Neural crest cell (in vitro differentiated cells): ENCODE data around the gene GFRA1. TPM values are rescaled to one million over a fixed set of nuclear protein-coding genes. Genes with fewer than 3 reads are reported as not detected.

Experiments
- DNase-seq: peaks from one replicate; pipeline ENCODE4 v3.0.0; 2021; ENCODE audit warnings: low read depth, mixed read lengths, low spot score
- H3K27ac Mint-ChIP-seq: one replicate; pipeline ENCODE4 v1.8.0; 2021; ENCODE audit warnings: mild to moderate bottlenecking, mixed read lengths; ENCODE audit not compliant: unreplicated experiment
- H3K27me3 Mint-ChIP-seq: 2 replicates; pipeline ENCODE4 v1.8.0; 2021; ENCODE audit warnings: low read depth, mild to moderate bottlenecking, mixed read lengths
- H3K36me3 Mint-ChIP-seq: 2 replicates; pipeline ENCODE4 v1.8.0; 2021; ENCODE audit warnings: low read depth, mild to moderate bottlenecking, mixed read lengths
- H3K4me1 Mint-ChIP-seq: 2 replicates; pipeline ENCODE4 v1.8.0; 2021; ENCODE audit warnings: mixed read lengths
- H3K4me3 Mint-ChIP-seq: one replicate; pipeline ENCODE4 v1.8.0; 2021; ENCODE audit warnings: mild to moderate bottlenecking, mixed read lengths
- H3K9me3 Mint-ChIP-seq: 2 replicates; pipeline ENCODE4 v1.8.0; 2021; ENCODE audit warnings: mixed read lengths
- total RNA-seq: library from RNA; stranded (reverse); gene quantifications from 2 replicates; pipeline ENCODE4 v1.2.1, GENCODE V29; 2021
- TF ChIP-seq, protein P1 (sequence below): fragments of 200-600 bp; sonication (generic); conservative IDR thresholded peaks from 2 replicates; pipeline ENCODE4 v1.5.0; 2021; ENCODE audit warnings: antibody characterized with exemption, mild to moderate bottlenecking

GFRA1 gene
- total RNA-seq, 1 donor from 2014 or later: 72.4 TPM

DNA sequence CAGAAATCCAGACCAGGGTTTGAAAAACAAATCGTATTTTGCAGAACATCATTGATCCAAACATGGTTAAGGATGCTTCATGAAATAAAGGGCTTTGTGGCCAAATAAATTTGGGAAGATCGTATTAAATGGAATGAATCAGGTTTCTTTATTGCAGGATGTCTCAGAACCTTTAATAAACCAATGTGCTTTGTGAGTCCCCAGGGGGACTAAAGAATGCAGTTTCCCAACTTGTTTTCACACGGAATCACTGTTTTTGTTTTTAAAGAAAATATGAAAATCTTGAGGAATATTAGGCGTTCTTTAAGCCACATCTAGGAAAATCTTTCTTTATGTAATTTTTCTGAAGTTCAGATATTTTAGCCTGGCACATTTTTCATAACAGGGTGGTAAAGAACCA is 34.4 kb upstream of the GFRA1 start:
- Mint-ChIP-seq H3K36me3 (no peaks in the 10 kb centered on the region), H3K4me3 (no peak overlapping the region), H3K4me1 (no peaks in the 10 kb centered on the region), H3K27me3 (no peaks in the 10 kb centered on the region), H3K9me3 (no peaks in the 10 kb centered on the region), H3K27ac (no peak overlapping the region)
- TF ChIP-seq, protein P1, sequence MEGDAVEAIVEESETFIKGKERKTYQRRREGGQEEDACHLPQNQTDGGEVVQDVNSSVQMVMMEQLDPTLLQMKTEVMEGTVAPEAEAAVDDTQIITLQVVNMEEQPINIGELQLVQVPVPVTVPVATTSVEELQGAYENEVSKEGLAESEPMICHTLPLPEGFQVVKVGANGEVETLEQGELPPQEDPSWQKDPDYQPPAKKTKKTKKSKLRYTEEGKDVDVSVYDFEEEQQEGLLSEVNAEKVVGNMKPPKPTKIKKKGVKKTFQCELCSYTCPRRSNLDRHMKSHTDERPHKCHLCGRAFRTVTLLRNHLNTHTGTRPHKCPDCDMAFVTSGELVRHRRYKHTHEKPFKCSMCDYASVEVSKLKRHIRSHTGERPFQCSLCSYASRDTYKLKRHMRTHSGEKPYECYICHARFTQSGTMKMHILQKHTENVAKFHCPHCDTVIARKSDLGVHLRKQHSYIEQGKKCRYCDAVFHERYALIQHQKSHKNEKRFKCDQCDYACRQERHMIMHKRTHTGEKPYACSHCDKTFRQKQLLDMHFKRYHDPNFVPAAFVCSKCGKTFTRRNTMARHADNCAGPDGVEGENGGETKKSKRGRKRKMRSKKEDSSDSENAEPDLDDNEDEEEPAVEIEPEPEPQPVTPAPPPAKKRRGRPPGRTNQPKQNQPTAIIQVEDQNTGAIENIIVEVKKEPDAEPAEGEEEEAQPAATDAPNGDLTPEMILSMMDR: no peak
- DNase-seq: no peak

DNA sequence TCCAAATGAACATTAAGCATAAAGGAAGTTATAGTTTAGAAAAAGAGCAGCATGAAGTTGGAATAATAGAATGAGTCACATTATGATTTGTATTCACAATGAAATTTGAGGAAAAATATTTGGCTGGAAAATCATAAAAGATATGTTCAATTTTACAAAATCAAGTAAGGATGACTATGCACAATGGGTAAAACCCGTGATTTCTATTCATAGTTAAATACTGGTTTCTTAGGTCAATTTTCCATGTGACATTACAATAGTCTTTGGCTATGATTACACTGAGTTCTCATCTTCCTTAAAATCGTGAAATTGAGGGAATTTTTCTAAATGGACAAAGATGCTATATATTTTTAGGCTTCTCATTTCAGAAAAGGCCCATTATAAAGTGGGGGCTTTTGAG is 33.8 kb upstream of the GFRA1 start:
- Mint-ChIP-seq H3K27me3 (no peaks in the 10 kb centered on the region), H3K4me1 (no peaks in the 10 kb centered on the region), H3K9me3 (no peaks in the 10 kb centered on the region), H3K4me3 (no peak overlapping the region), H3K27ac (no peak overlapping the region), H3K36me3 (no peaks in the 10 kb centered on the region)
- TF ChIP-seq, protein P1: no peak
- no peak for DNase-seq

DNA sequence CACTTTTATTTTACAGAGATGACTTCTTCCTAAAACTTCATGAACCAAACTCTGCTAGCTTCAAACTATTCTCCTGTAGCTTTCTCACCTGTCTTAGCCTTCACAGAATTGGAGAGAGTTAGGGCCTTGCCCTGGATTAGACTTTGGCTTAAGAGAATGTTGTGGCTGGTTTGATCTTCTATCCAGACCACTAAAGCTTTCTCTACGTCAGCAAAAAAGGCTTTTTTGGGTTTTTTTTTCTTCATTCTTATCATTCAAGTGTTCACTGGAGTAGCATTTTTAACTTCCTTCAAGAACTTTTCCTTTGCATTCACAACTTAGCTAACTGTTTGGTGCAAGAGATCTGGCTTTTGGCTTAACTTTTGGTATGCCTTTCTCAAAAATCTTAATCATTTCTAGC is 31.9 kb upstream of the GFRA1 start:
- no peak overlapping the region for H3K4me3 Mint-ChIP-seq

DNA sequence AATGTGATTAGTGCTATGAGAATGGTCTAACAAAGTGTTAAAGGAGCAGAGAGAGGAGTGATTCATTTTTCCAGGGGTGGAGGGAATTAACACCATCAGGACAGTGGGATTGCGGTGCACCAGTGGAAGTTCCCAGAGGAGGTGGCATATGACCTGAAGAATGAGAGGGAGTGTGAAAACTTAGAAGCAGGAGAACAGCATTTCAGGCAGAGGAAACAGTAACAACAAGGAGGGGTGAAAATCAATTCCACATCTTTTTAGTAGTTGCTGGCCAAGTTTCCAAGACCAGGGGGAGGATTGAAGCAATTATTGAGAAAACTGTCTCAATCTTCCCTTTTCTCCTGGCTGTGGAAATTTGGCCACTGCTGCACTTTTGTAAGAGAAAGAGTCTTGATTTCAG is 27.5 kb upstream of the GFRA1 start:
- Mint-ChIP-seq H3K4me1 (no peaks in the 10 kb centered on the region), H3K27me3 (no peaks in the 10 kb centered on the region), H3K4me3 (no peak overlapping the region), H3K27ac (no peak overlapping the region), H3K9me3 (no peaks in the 10 kb centered on the region), H3K36me3 (no peaks in the 10 kb centered on the region)
- no peak for DNase-seq
- TF ChIP-seq, protein P1: no peak

More for the DNA sequence above, 31.9 kb upstream of the GFRA1 start:
- no peak overlapping the region for H3K27ac Mint-ChIP-seq
- H3K4me1 Mint-ChIP-seq: no peaks in the 10 kb centered on the region
- DNase-seq: no peak
- no peaks in the 10 kb centered on the region for H3K9me3 Mint-ChIP-seq
- TF ChIP-seq, protein P1: no peak
- no peaks in the 10 kb centered on the region for H3K36me3 Mint-ChIP-seq
- no peaks in the 10 kb centered on the region for H3K27me3 Mint-ChIP-seq

DNA sequence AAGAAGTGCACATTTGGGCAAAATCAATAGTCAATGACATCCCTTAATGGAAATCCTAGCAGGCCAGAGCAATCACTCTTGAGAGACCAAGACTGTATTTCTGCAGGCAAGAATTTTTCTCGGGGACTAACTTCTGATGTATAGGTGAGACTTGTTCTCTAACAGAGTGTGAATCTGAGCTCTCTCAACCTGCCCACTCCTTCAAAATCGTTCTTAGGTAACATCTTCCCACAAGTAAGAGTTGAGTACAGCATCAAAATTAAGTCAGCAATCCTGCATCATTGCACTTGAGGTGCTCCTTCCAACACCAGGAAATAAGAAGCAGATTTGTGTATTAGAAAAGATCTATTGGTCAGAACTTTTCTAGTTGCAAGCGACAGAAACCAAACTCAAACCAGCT is 25.6 kb upstream of the GFRA1 start:
- no peak for DNase-seq
- Mint-ChIP-seq H3K4me3 (no peak overlapping the region), H3K9me3 (no peaks in the 10 kb centered on the region), H3K27ac (no peak overlapping the region), H3K4me1 (no peaks in the 10 kb centered on the region), H3K36me3 (no peaks in the 10 kb centered on the region), H3K27me3 (no peaks in the 10 kb centered on the region)
- TF ChIP-seq, protein P1: no peak

DNA sequence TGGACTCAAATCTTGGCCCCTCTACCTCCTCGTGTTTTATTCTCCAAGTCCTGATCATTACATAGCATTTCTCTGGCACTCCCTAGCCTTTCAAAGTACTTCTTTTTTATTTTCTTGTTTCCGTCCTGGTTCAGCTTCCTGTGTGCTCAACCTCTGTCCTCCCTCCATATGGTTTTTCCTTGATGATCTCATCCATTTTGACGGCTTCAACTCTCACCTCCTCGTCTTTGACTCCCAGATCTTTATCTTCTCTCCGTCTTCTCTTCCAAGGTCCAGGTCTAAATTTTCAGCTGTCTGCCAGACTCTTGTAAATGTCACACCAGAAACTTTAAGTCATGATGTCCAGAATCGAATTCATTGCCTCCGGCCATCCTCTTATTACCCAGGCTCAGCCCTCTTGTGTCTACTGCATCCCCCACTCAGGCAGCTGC is 23.3 kb upstream of the GFRA1 start:
- Mint-ChIP-seq H3K27me3 (no peaks in the 10 kb centered on the region), H3K36me3 (no peaks in the 10 kb centered on the region), H3K9me3 (no peaks in the 10 kb centered on the region), H3K4me3 (no peak overlapping the region), H3K4me1 (no peaks in the 10 kb centered on the region), H3K27ac (no peak overlapping the region)
- DNase-seq: no peak
- TF ChIP-seq, protein P1: no peak
